ENCODE data around the gene OPN4. TPM values are rescaled to one million over a fixed set of nuclear protein-coding genes. Genes with fewer than 3 reads are reported as not detected.
"Not testable (repeated sequence)": the region's sequence is repeated elsewhere in the genome, so short reads cannot be mapped to it uniquely, and the experiment has no call there.

The OPN4 gene
- total RNA-seq, 1 experiment from 2014 or later = 0.17 TPM

GRCh38 chr10:86645621-86646165 is 8.7 kb upstream of the OPN4 start:
- in situ Hi-C loops (cut with HindIII; ENCODE audit: low pct_unique_long_range_greater_than_20kb, low sequenced_read_pairs); DNase-seq (ENCODE audit: low read depth): not testable (repeated sequence)

- in situ Hi-C loops (cut with HindIII; ENCODE audit: low pct_unique_long_range_greater_than_20kb, low sequenced_read_pairs) = no loop called here
- no peak for DNase-seq (ENCODE audit: low read depth)
These were observed 7.8 kb upstream of the OPN4 start for GRCh38 chr10:86646532-86646931.

GRCh38 chr10:86646933-86647332 is 7.4 kb upstream of the OPN4 start:
- DNase-seq (ENCODE audit: low read depth) = no peak
- in situ Hi-C loops (cut with HindIII; ENCODE audit: low pct_unique_long_range_greater_than_20kb, low sequenced_read_pairs) = no loop called here

GRCh38 chr10:86647773-86648703 is 6.3 kb upstream of the OPN4 start:
- peak; percentile 66 for DNase-seq (ENCODE audit: low read depth)
- in situ Hi-C loops (cut with HindIII; ENCODE audit: low pct_unique_long_range_greater_than_20kb, low sequenced_read_pairs) = no loop called here

- in situ Hi-C loops (cut with HindIII; ENCODE audit: low pct_unique_long_range_greater_than_20kb, low sequenced_read_pairs) = no loop called here
- DNase-seq (ENCODE audit: low read depth) = peak; percentile 77
These were observed 5.5 kb upstream of the OPN4 start for GRCh38 chr10:86648704-86649427.

GRCh38 chr10:86649471-86650150 is 4.7 kb upstream of the OPN4 start:
- DNase-seq (ENCODE audit: low read depth) = no peak
- in situ Hi-C loops (cut with HindIII; ENCODE audit: low pct_unique_long_range_greater_than_20kb, low sequenced_read_pairs) = no loop called here

GRCh38 chr10:86650151-86650550 is 4.2 kb upstream of the OPN4 start:
- in situ Hi-C loops (cut with HindIII; ENCODE audit: low pct_unique_long_range_greater_than_20kb, low sequenced_read_pairs) = no loop called here
- no peak for DNase-seq (ENCODE audit: low read depth)

GRCh38 chr10:86651021-86651471 is 3.3 kb upstream of the OPN4 start:
- in situ Hi-C loops (cut with HindIII; ENCODE audit: low pct_unique_long_range_greater_than_20kb, low sequenced_read_pairs) = no loop called here
- no peak for DNase-seq (ENCODE audit: low read depth)

GRCh38 chr10:86651631-86652331 is 2.6 kb upstream of the OPN4 start:
- in situ Hi-C loops (cut with HindIII; ENCODE audit: low pct_unique_long_range_greater_than_20kb, low sequenced_read_pairs) = no loop called here
- no peak for DNase-seq (ENCODE audit: low read depth)

- DNase-seq (ENCODE audit: low read depth) = no peak
- in situ Hi-C loops (cut with HindIII; ENCODE audit: low pct_unique_long_range_greater_than_20kb, low sequenced_read_pairs) = no loop called here
These were observed 1.8 kb upstream of the OPN4 start for GRCh38 chr10:86652361-86653202.

GRCh38 chr10:86653379-86653778 is 968 bp upstream of the OPN4 start:
- in situ Hi-C loops (cut with HindIII; ENCODE audit: low pct_unique_long_range_greater_than_20kb, low sequenced_read_pairs) = no loop called here
- no peak for DNase-seq (ENCODE audit: low read depth)

- no peak for DNase-seq (ENCODE audit: low read depth)
- in situ Hi-C loops (cut with HindIII; ENCODE audit: low pct_unique_long_range_greater_than_20kb, low sequenced_read_pairs) = no loop called here
These were observed 360 bp upstream of the OPN4 start for GRCh38 chr10:86653987-86654386.

- in situ Hi-C loops (cut with HindIII; ENCODE audit: low pct_unique_long_range_greater_than_20kb, low sequenced_read_pairs) = no loop called here
- no peak for DNase-seq (ENCODE audit: low read depth)
These were observed 810 bp downstream of the OPN4 start for GRCh38 chr10:86655173-86655540.

GRCh38 chr10:86655596-86655995 is 1.2 kb downstream of the OPN4 start:
- in situ Hi-C loops (cut with HindIII; ENCODE audit: low pct_unique_long_range_greater_than_20kb, low sequenced_read_pairs) = no loop called here
- DNase-seq (ENCODE audit: low read depth) = no peak

- DNase-seq (ENCODE audit: low read depth) = no peak
- in situ Hi-C loops (cut with HindIII; ENCODE audit: low pct_unique_long_range_greater_than_20kb, low sequenced_read_pairs) = no loop called here
These were observed 2.7 kb downstream of the OPN4 start for GRCh38 chr10:86657011-86657395.

GRCh38 chr10:86657396-86658011 is 3.2 kb downstream of the OPN4 start:
- in situ Hi-C loops (cut with HindIII; ENCODE audit: low pct_unique_long_range_greater_than_20kb, low sequenced_read_pairs) = no loop called here
- no peak for DNase-seq (ENCODE audit: low read depth)

- in situ Hi-C loops (cut with HindIII; ENCODE audit: low pct_unique_long_range_greater_than_20kb, low sequenced_read_pairs) = no loop called here
- no peak for DNase-seq (ENCODE audit: low read depth)
These were observed 4.0 kb downstream of the OPN4 start for GRCh38 chr10:86658261-86658741.

All from Caki2 (cell line).